HEK293 (cell line): Measurements from ENCODE around the gene ADAMTS13.

Experiments used
- CTCF ChIA-PET: fragments of 350-600 bp; formaldehyde crosslinking; extraction: SDS; loops from one replicate; lab custom pipeline; 2021; ENCODE audit warnings: antibody characterized with exemption; lab: Yijun Ruan, JAX
- POLR2A ChIA-PET: fragments of 300-600 bp; formaldehyde crosslinking; extraction: SDS; loops from one replicate; lab custom pipeline; 2020; ENCODE audit warnings: antibody characterized with exemption, inconsistent platforms; lab: Yijun Ruan, JAX
- H3K27ac ChIP-seq: fragments of 200-500 bp; sonication (Bioruptor generic); 2 replicates; pipeline ENCODE4 v1.5.1; 2014; ENCODE audit warnings: low read depth, low read length, control low read depth, inconsistent platforms; ENCODE audit errors: extremely low read depth
- H3K36me3 ChIP-seq, 2 experiments: fragments of 200-500 bp in 1 of 2; sonication (Bioruptor generic) in 1 of 2; 1 replicate in 1 of 2; 2 replicates in 1 of 2; pipeline ENCODE4 v1.5.1; 2014 to 2017; ENCODE audit warnings: inconsistent platforms in 2 of 2, low read length in 2 of 2; ENCODE audit not compliant: control insufficient read depth in 2 of 2, insufficient read depth in 1 of 2
- H3K4me1 ChIP-seq: fragments of 200-500 bp; sonication (Bioruptor generic); 2 replicates; pipeline ENCODE4 v1.5.1; 2014; ENCODE audit warnings: mild to moderate bottlenecking, low read length, inconsistent platforms; ENCODE audit not compliant: control insufficient read depth, insufficient read depth
- H3K4me3 ChIP-seq: 2 replicates; pipeline ENCODE4 v1.5.1; 2011; ENCODE audit warnings: low read depth, mild to moderate bottlenecking, control low read depth, low read length, moderate library complexity
- H3K9me3 ChIP-seq: fragments of 200-500 bp; sonication (Bioruptor generic); 2 replicates; pipeline ENCODE4 v1.5.1; 2014; ENCODE audit warnings: low read depth, low read length, inconsistent platforms; ENCODE audit not compliant: control insufficient read depth, insufficient read depth
- CTCF ChIP-seq: fragments of 450-650 bp; formaldehyde crosslinking; IDR thresholded peaks from 2 replicates; pipeline ENCODE4 v1.5.1; 2016; ENCODE audit warnings: missing biosample characterization, missing genetic modification characterization
- EGR2 ChIP-seq: fragments of 450-650 bp; formaldehyde crosslinking; IDR thresholded peaks from 2 replicates; pipeline ENCODE4 v1.5.1; 2016; ENCODE audit warnings: low read depth, missing biosample characterization, missing genetic modification characterization
- GLIS1 ChIP-seq: fragments of 450-650 bp; formaldehyde crosslinking; IDR thresholded peaks from 2 replicates; pipeline ENCODE4 v1.5.1; 2016; ENCODE audit warnings: missing biosample characterization, missing genetic modification characterization
- OSR2 ChIP-seq: fragments of 450-650 bp; formaldehyde crosslinking; IDR thresholded peaks from 2 replicates; pipeline ENCODE4 v1.5.1; 2016; ENCODE audit warnings: missing biosample characterization, missing genetic modification characterization
- PRDM10 ChIP-seq: fragments of 450-650 bp; formaldehyde crosslinking; IDR thresholded peaks from 2 replicates; pipeline ENCODE4 v1.5.1; 2016; ENCODE audit warnings: missing biosample characterization, missing genetic modification characterization
- RBAK ChIP-seq: fragments of 450-650 bp; formaldehyde crosslinking; IDR thresholded peaks from 2 replicates; pipeline ENCODE4 v1.5.1; 2016; ENCODE audit warnings: missing biosample characterization, missing genetic modification characterization
- ZBTB17 ChIP-seq: fragments of 450-650 bp; formaldehyde crosslinking; IDR thresholded peaks from 2 replicates; pipeline ENCODE4 v1.5.1; 2016; ENCODE audit warnings: missing biosample characterization, missing genetic modification characterization
- ZEB2 ChIP-seq: fragments of 450-650 bp; formaldehyde crosslinking; IDR thresholded peaks from 2 replicates; pipeline ENCODE4 v1.5.1; 2016; ENCODE audit warnings: missing biosample characterization, missing genetic modification characterization
- ZFHX2 ChIP-seq: fragments of 450-650 bp; formaldehyde crosslinking; conservative IDR thresholded peaks from 2 replicates; pipeline ENCODE4 v1.5.1; 2016; ENCODE audit warnings: missing biosample characterization, missing genetic modification characterization
- ZNF10 ChIP-seq: fragments of 450-650 bp; formaldehyde crosslinking; IDR thresholded peaks from 2 replicates; pipeline ENCODE4 v1.5.1; 2017; ENCODE audit warnings: missing biosample characterization, missing genetic modification characterization
- ZNF335 ChIP-seq: fragments of 450-650 bp; formaldehyde crosslinking; conservative IDR thresholded peaks from 2 replicates; pipeline ENCODE4 v1.5.1; 2016; ENCODE audit warnings: missing biosample characterization, missing genetic modification characterization
- ZNF426 ChIP-seq: fragments of 450-650 bp; formaldehyde crosslinking; IDR thresholded peaks from 2 replicates; pipeline ENCODE4 v1.5.1; 2017; ENCODE audit warnings: missing biosample characterization, missing genetic modification characterization, mild to moderate bottlenecking, inconsistent platforms, moderate library complexity
- ZNF555 ChIP-seq: fragments of 450-650 bp; formaldehyde crosslinking; conservative IDR thresholded peaks from 2 replicates; pipeline ENCODE4 v1.5.1; 2017; ENCODE audit warnings: missing biosample characterization, mild to moderate bottlenecking, missing genetic modification characterization, inconsistent platforms
- ZNF621 ChIP-seq: fragments of 450-650 bp; formaldehyde crosslinking; IDR thresholded peaks from 2 replicates; pipeline ENCODE4 v1.5.1; 2017; ENCODE audit warnings: missing biosample characterization, missing genetic modification characterization
- ZNF664 ChIP-seq: fragments of 450-650 bp; formaldehyde crosslinking; IDR thresholded peaks from 2 replicates; pipeline ENCODE4 v1.5.1; 2016; ENCODE audit warnings: missing biosample characterization, missing genetic modification characterization
- TF ChIP-seq, protein P1 (sequence below): IDR thresholded peaks from 2 replicates; pipeline ENCODE4 v1.6.1; 2011; ENCODE audit warnings: mild to moderate bottlenecking, low read depth, low read length, borderline replicate concordance

The ADAMTS13 gene

GRCh38 chr9:133421615-133422542 is at the start of gene ADAMTS13:
ADAMTS13 (plus strand) TSS chr9:133422367; CDS start chr9:133422444, 77 bp downstream.
- peak; percentile 50 for TF ChIP-seq CTCF (tag by site-specific recombination)
- peak; percentile 43; the same call in 1 of the 2 replicates for TF ChIP-seq PRDM10 (tag by site-specific recombination)
- no peak for TF ChIP-seq ZNF426 (tag by site-specific recombination)
- TF ChIP-seq ZFHX2, result peak; percentile 82
- no peak for TF ChIP-seq ZNF555 (tag by site-specific recombination)
- TF ChIP-seq ZNF10 (tag by site-specific recombination), result peak; percentile 97
- no peak for TF ChIP-seq ZNF621
- no peak for TF ChIP-seq RBAK (tag by site-specific recombination)
- TF ChIP-seq, protein P1, sequence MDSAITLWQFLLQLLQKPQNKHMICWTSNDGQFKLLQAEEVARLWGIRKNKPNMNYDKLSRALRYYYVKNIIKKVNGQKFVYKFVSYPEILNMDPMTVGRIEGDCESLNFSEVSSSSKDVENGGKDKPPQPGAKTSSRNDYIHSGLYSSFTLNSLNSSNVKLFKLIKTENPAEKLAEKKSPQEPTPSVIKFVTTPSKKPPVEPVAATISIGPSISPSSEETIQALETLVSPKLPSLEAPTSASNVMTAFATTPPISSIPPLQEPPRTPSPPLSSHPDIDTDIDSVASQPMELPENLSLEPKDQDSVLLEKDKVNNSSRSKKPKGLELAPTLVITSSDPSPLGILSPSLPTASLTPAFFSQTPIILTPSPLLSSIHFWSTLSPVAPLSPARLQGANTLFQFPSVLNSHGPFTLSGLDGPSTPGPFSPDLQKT, result no peak
- TF ChIP-seq ZBTB17 (tag by site-specific recombination), result peak; percentile 79; the same call in 1 of the 2 replicates
- TF ChIP-seq EGR2, result peak; percentile 85
- TF ChIP-seq ZNF335 (tag by site-specific recombination), result 0 out of 2 replicates have a peak, but pooled peaks have one; percentile 31
- Histone ChIP-seq H3K4me1 (no peaks in the 10 kb centered on the region), H3K4me3 (no peak within 1 kb of the TSS), H3K27ac (no peak within 1 kb of the TSS), H3K36me3 (peaks cover 0 to 10% of the 10 kb centered on the region in 2 experiments; a peak in 1 of 3 replicates), H3K9me3 (no peaks in the 10 kb centered on the region)
- ChIA-PET CTCF (interaction anchor here (0.6 to 1.2 kb wide), 5 partner anchors 36 to 240 kb away, joined by 3 to 5 read pairs (median 3); no protein-coding TSS in a partner anchor), POLR2A (interaction anchor here (1.9 kb wide), 1 partner anchor 38 kb away, joined by 8 read pairs; the partner anchor contains the start of gene CACFD1)

DNA sequence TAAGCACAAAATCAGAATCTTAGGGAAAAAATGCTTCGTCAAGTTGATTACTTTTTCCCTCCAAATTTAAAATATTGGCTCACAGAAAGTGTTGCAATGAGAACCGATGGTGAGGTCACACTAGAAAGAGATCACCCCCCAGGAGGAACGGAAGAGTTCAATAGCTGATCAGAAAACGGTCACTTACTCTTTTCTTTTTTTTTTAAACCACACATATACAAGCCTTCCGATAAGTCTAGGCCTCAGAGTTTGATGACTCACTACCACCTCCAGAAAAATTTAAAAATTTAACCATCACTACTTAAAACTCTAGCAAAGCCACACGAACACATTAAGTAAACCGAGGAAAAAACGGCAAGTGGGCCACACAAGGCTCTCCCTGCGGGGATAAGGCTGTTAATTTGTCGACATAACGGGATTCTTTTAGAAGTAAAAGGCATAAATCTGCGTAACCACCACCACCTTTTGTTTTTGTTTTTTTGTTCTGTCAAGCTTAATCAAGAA is 47.5 kb upstream of the ADAMTS13 start:
- no peaks in the 10 kb centered on the region for H3K9me3 ChIP-seq
- peaks cover 5% of the 10 kb centered on the region for H3K4me1 ChIP-seq
- CTCF ChIA-PET, result interaction anchor here (0.6 to 2.4 kb wide), 9 partner anchors 11 to 1362 kb away, joined by 3 to 8 read pairs (median 3); partner anchors contain the start of genes SURF1 and SURF2
- peaks cover 7 to 38% of the 10 kb centered on the region in 2 experiments; a peak in 2 of 3 replicates for H3K36me3 ChIP-seq
- H3K27ac ChIP-seq, result no peak overlapping the region
- H3K4me3 ChIP-seq, result peak overlapping the region; percentile 57
- POLR2A ChIA-PET, result interaction anchor here (0.9 to 3.9 kb wide), 7 partner anchors 9 to 110 kb away, joined by 3 to 18 read pairs (median 3); partner anchors contain the start of genes MED22, RPL7A, SURF1 and SURF2
- TF ChIP-seq OSR2 (tag by site-specific recombination) (no peak), GLIS1 (peak; percentile 40; the same call in 1 of the 2 replicates), ZEB2 (tag by site-specific recombination) (peak; percentile 38; the same call in 1 of the 2 replicates), ZNF664 (tag by site-specific recombination) (0 out of 2 replicates have a peak, but pooled peaks have one; percentile 24)
